ENCODE data around the gene CEP120.
"Not testable (repeated sequence)": the region's sequence is repeated elsewhere in the genome, so short reads cannot be mapped to it uniquely, and the experiment has no call there.

The CEP120 gene

GRCh38 chr5:123414974-123415373, 8.2 kb downstream of the CEP120 start:
- H3K4me3 ChIP-seq (ENCODE audit: low read length) = no peak overlapping the region
- TF ChIP-seq, protein P1, sequence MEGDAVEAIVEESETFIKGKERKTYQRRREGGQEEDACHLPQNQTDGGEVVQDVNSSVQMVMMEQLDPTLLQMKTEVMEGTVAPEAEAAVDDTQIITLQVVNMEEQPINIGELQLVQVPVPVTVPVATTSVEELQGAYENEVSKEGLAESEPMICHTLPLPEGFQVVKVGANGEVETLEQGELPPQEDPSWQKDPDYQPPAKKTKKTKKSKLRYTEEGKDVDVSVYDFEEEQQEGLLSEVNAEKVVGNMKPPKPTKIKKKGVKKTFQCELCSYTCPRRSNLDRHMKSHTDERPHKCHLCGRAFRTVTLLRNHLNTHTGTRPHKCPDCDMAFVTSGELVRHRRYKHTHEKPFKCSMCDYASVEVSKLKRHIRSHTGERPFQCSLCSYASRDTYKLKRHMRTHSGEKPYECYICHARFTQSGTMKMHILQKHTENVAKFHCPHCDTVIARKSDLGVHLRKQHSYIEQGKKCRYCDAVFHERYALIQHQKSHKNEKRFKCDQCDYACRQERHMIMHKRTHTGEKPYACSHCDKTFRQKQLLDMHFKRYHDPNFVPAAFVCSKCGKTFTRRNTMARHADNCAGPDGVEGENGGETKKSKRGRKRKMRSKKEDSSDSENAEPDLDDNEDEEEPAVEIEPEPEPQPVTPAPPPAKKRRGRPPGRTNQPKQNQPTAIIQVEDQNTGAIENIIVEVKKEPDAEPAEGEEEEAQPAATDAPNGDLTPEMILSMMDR (IDR thresholded peaks at IDR 0.05; ENCODE audit: insufficient read depth, low read depth, low read length, missing control alignments) = no peak
- no peak for DNase-seq (ENCODE audit: low read depth)

- TF ChIP-seq, protein P1 (IDR thresholded peaks at IDR 0.05; ENCODE audit: insufficient read depth, low read depth, low read length, missing control alignments) = no peak
- no peak overlapping the region for H3K4me3 ChIP-seq (ENCODE audit: low read length)
- no peak for DNase-seq (ENCODE audit: low read depth)
These were observed 11.0 kb downstream of the CEP120 start for GRCh38 chr5:123412206-123412605.

GRCh38 chr5:123401999-123402398, 21.2 kb downstream of the CEP120 start:
- DNase-seq (ENCODE audit: low read depth); H3K4me3 ChIP-seq (ENCODE audit: low read length): not testable (repeated sequence)

DNA sequence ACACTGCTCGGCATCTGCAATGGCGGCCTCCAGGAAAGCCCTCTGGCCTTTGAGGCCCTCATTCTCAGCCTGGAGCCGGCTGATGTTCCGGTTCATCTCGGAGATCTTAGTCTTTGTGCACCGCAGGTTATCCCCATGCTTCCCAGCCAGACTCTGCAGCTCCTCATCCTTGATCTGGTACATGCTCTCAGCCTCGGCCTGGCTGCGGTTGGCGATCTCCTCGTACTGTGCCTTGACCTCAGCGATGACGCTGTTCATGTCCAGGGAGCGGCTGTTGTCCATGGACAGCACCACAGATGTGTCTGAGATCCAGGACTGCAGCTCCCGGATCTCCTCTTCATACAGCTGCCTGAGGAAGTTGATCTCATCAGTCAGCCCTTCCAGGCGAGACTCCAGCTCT, 21.9 kb downstream of the CEP120 start:
- H3K4me3 ChIP-seq (ENCODE audit: low read length) = no peak overlapping the region
- TF ChIP-seq, protein P1 (IDR thresholded peaks at IDR 0.05; ENCODE audit: insufficient read depth, low read depth, low read length, missing control alignments) = no peak
- DNase-seq (ENCODE audit: low read depth) = no peak

GRCh38 chr5:123400870-123401291, 22.3 kb downstream of the CEP120 start:
- not testable (repeated sequence) for H3K4me3 ChIP-seq (ENCODE audit: low read length); DNase-seq (ENCODE audit: low read depth)

DNA sequence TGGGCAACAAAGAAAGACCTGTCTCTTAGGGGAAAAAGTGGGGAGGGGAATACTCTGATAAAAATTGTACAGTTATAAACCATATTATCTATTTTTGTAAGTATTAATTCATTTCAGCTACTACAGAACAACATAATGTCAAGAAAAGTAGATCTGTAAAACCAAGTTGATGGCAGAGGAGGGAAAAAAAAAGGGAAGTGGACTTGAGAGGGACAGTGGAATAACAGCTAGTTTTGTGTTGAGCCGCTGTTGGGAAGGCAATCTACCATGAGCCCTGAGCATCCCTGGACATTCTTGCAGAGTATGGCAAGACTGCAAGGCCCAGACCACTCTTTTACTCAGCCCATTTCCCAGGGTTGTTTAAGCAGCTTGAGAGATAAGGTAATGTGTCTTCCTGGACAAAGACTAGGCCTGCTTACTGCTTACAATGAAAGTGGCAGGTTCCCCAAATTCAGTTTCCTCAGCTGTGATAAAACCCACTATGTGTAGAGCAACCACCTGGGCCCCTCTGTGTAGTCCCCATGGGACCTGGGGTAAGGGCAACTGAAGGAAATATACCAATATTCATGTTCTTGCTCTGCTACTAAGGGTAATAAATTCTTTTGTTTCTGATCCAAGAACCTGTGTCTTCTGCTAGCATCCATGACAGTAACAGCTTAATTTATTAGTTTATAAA, 25.0 kb downstream of the CEP120 start:
- TF ChIP-seq, protein P1 (IDR thresholded peaks at IDR 0.05; ENCODE audit: insufficient read depth, low read depth, low read length, missing control alignments) = no peak
- no peak overlapping the region for H3K4me3 ChIP-seq (ENCODE audit: low read length)
- DNase-seq (ENCODE audit: low read depth) = no peak

DNA sequence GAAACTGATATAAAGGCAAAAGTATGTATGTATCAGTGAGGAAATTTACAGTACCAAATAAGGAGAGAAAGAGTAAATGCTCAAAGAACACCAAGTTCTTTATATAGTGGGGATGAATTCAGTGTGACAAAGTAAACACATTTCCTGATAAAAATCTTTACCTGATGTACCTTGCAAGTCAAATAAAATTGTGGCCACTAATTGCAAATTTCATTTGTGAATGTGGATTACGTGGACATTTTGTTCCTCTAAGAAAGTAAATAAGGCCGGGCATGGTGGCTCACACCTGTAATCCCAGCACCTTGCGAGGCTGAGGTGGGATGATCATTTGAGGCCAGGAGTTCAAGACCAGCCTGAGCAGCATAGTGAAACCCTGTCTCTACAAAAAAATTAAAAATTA, 25.7 kb downstream of the CEP120 start:
- H3K4me3 ChIP-seq (ENCODE audit: low read length) = no peak overlapping the region
- DNase-seq (ENCODE audit: low read depth) = no peak
- TF ChIP-seq, protein P1 (IDR thresholded peaks at IDR 0.05; ENCODE audit: insufficient read depth, low read depth, low read length, missing control alignments) = no peak

GRCh38 chr5:123391009-123391408, 32.2 kb downstream of the CEP120 start:
- no peak overlapping the region for H3K4me3 ChIP-seq (ENCODE audit: low read length)
- TF ChIP-seq, protein P1 (IDR thresholded peaks at IDR 0.05; ENCODE audit: insufficient read depth, low read depth, low read length, missing control alignments) = no peak
- DNase-seq (ENCODE audit: low read depth) = no peak
